ENCODE data around the gene SLC2A11. TPM values are rescaled to one million over a fixed set of nuclear protein-coding genes. Genes with fewer than 3 reads are reported as not detected.

Gene SLC2A11, protein sequence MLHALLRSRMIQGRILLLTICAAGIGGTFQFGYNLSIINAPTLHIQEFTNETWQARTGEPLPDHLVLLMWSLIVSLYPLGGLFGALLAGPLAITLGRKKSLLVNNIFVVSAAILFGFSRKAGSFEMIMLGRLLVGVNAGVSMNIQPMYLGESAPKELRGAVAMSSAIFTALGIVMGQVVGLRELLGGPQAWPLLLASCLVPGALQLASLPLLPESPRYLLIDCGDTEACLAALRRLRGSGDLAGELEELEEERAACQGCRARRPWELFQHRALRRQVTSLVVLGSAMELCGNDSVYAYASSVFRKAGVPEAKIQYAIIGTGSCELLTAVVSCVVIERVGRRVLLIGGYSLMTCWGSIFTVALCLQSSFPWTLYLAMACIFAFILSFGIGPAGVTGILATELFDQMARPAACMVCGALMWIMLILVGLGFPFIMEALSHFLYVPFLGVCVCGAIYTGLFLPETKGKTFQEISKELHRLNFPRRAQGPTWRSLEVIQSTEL
- total RNA-seq: 13.2 and 18.9 TPM in 2 replicates
- polyA plus RNA-seq (2012): 18.8 TPM

DNA sequence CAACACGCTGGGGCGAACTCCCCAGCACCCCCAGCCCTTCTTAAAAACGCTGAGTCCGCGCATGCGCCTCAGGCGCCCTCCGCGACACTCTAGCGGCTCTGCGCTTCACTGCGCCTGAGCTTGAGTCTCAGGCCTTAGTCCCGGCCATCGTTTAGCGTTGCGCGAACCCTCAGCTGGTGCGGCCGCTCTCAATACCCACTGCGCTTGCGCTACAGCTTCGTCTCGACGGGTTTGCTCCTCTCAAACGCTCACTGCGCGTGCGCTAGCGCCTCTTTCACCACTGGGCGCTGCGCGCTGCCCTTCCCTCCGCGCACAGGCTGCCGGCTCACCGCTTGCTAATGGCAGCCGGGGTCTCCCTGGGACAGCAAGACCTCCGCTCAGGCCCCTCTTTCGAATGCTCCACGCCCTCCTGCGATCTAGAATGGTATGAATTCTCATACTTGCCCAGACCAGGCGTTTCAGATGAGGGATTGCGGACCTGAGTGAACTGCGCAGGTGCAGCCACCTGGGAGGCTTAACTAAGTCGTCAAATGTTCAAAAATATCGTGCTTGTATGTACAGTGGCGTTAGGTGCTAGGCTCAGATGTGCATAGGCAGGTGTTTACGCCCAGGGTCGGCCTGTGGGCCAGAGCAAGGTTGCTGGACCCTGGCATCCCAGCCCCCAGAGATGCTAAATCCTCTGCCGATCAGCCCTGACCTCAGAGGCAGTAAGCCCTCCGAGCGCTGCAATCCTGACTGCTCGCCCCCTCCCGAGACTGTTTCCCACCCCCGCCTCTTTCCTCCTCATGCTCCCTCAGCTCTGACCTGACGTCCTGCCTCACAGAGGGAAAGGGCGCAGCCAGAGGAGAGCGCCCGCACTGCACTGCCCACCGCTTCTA is at the start of gene SLC2A11:
SLC2A11 (plus strand) TSS at position 270 of the 878 bp plus-strand sequence; CDS start at position 395, 125 bp downstream.
- peak; percentile 99 for DNase-seq (ENCODE audit: low read depth)

DNA sequence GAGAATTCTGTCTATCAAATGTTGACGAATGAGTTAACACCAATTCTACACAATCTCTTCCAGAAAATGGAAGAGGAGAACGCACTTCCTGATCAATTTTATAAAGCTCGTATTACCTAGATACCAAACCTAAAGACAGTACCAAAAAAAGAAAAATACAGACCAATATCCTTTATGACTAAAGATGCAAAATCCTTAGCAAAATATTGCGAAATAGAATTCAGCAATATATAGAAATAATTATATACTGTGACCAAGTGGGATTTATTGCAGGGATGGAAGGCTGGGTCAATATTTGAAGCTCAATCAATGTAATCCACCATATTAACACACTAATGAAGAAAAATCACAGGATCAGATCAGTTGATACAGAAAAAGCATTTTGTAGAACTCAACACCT is 45.3 kb upstream of the SLC2A11 start:
- no peak for DNase-seq (ENCODE audit: low read depth)

DNA sequence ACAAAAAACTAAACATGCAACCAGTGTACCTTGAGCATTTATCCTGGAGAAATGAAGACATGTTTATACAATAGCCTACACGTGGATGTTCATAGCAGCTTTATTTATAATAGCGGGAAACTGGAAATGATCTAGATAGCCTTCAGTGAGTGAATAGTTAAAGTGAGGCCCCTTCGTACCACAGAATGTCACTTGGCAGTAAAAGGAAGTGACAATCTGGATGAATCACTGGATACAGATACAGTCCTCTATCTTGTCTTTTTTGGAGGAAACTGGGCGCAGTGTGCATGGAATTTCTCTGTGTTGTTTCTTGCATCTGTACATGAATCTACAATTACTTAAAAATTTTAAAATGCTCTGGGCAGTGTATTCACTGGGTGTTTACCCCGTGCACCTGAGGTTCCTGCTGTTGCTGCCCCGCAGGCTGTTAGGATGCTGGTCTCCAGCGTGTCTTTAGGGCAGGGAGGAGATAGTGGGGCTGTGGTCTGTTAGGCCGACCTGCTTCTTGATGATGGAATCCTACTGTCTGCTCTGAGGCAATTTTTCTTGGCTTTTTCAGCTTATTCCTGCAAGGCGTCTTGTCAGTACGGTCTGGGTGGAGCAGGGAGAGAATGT is 42.0 kb upstream of the SLC2A11 start:
- no peak for DNase-seq (ENCODE audit: low read depth)

DNA sequence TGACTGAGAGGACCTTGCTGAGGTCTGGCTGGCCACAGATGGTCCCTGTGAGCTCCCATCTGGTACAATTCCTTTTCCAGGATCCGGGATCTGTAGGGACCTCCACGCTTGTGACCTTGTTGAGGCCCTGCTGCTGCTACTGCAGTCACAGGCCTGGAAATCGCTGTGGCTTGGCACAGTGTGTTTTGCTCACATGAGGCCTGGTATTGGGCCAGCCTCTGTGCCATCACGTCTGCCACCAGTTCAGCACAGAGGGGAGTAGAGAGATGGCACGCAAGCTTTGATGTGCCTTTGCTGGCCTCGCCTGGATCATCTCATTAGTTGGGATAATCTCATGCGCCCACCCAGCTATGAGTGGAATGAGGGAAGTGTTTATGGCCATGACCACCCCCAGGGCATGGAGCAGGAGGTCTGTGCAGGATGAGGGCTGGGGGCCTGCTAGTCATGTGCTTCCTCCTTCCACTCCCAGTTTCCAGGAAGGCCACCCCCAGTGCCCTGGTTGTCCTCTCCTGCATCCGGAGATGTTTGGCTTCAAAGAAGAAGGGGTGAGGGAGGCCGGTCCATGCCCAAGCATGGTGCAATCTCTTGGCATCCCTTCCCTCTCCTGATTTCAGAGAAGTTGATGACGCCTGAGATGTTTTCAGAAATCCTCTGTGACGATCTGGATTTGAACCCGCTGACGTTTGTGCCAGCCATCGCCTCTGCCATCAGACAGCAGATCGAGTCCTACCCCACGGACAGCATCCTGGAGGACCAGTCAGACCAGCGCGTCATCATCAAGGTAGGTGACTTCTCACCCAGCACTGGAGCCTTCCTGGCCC is 41.3 kb upstream of the SLC2A11 start:
- peak; percentile 56 for DNase-seq (ENCODE audit: low read depth)

DNA sequence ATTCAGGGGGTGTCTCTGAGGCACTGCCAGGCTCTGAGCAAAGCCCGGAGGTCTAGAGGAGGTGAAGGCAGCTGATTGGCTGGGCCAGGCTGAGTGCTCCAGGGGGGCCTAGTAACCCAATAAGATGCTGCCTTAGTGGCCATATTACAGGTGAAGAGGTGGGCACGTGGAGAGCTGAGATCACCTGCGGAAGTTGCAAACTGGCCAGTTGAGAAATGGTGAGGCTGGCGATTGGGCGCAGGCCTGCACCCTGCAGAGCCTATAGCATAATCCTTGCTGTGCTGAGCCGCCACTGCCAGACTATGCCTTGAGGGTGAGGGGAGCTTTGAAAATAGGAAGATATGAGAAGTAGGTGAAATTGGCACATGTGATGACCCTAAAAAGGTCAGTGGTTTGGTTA is 40.5 kb upstream of the SLC2A11 start:
- no peak for DNase-seq (ENCODE audit: low read depth)

DNA sequence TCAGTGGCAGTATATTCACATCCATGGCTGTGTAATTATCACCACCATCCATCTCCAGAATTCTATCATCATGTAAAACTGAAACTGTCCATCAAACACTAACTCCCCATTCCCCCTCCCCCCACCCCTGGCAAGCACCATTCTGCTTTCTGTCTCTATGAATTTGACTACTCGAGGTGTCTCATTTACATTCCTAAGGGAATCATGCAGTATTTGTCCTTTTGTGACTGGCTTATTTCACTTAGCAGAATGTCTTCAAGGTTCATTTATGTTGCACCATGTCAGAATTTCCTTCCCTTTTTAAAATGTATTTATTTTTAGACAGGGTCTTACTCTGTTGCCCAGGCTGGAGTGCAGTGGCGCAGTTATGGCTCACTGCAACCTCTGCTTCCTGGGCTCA is 39.1 kb upstream of the SLC2A11 start:
- no peak for DNase-seq (ENCODE audit: low read depth)

DNA sequence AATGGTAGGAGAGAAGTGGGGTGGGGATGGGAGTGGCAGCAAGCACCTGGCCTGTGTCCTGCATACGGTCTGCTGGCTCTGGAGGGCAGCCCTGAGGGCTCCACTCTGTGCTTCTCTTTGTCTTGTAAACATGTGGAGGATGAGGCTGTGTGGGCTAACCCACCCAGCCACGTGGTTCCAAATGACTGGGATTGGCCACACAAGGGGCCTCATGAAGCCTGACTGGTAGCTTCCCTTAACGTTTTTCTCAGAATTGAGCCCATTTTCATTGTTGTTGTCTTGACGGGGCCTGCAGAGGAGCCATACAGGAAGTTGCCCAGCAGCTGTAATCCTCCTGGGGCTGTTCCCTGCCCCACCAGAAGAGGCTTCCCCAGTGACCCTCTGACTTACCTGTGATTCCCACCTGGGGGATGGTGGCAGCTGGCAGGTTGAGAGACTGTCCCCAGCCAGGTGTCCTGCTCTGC is 36.9 kb upstream of the SLC2A11 start:
- no peak for DNase-seq (ENCODE audit: low read depth)

DNA sequence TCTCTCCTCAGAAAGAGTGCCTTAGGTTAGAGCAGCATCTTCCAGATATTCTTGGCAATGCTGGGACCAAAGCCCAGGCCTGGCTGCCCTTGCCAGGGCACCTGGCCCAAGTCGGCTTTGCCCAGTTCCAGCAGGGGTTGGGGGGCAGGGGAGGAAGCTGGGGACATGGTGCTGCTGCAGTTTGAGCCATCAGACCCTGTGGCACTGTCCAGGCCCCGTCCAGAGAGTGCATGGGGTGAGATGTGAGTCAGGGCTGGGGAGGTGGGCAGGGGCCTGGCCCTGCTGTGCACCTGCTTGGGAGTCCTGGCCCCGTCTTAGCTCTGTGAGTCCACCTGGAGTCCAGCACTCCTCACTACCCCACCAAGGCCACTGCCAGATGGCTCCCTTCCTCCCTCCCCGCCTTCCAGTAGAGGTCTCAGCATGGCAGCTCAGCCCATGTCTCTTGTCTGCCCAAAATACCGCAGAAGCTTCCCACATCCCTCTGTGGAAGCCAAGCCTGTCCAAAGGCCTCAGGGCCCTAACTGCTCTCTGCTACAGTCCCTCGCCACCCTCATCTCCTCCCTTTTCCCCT is 35.5 kb upstream of the SLC2A11 start:
- DNase-seq (ENCODE audit: low read depth): peak; percentile 83

DNA sequence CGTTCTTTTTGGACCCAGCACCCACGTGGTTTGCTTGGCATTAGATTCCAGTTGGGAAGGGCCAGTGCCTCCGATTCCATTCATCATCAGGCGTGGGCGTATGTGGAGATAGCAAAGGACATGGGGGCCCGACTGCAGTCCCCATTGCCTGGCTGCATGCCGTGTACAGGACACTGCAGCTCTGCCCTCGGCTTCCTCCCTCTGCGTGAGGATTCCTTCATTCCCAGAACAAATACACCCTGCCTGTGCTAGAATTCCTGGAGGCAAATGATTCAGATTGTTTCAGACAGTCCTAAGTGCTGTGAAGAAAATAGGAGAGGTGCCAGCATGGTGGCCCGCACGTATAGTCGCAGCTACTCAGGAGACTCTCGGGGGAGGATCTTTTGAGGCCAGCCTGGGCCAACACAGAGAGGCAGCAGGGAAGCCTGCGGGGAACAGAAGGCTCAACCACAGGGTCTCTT is 34.3 kb upstream of the SLC2A11 start:
- no peak for DNase-seq (ENCODE audit: low read depth)

DNA sequence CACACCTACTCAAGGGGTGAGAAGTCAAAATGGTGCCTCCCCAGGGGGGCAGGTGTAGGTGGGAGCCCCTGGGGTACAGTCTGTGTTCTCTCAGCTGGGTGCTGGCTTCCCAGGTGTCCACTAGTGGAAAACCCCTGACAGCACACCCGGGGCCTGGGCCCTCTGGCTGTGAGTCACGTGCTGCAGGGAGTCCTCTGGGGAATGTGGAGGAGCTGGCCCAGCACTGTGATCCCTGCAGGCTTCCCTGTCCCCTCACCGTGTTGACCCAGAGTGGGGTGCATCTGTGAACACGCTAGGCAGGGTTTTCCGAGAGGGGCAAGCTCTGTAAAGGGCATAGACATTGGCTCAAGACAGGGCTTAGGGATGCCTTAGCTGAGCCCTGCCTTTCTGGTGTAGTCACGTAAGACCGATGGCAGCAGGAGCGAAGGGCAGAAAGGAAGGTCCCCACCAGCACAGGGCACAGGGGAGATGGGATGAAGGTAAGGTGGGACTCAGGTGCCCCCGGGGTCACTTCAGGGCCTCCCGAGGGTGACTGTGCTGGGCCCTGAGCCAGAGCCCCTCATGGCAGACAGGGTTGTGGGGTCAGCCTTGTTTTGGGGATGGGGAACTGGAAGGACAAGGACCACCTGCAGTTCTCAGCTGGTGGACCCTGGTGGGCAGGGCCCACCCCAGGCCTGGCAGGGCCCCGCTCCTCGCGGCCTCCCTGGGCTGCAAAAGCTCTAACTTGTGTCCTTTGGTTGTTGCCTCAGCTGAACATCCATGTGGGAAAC is 33.0 kb upstream of the SLC2A11 start:
- DNase-seq (ENCODE audit: low read depth): no peak

DNA sequence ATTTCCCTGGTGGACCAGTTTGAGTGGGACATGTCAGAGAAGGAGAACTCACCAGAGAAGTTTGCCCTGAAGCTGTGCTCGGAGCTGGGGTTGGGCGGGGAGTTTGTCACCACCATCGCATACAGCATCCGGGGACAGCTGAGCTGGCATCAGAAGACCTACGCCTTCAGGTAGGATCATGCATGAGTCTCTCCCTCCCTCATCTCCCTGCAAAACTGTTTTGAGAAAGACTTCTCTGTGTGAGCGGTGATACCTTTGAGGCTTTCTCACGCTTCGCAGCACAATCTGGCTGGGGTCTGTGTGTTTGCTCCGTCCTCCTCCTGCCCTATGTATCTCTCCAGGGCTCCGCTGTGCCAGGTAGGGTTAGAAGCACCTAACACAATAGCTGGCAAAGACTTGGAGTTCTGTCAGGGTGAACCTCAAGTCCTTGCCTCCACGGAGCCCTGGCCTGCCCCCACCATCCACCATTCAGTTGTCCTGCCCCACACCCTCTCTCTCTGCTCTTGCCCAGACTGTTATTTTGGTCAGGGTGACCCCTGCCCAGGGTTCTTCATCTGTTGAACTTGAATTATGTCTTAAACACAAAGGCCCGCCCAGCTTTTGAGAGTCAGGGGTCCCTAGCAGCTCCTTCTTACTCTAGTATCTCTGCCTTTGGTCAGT is 32.3 kb upstream of the SLC2A11 start:
- no peak for DNase-seq (ENCODE audit: low read depth)

DNA sequence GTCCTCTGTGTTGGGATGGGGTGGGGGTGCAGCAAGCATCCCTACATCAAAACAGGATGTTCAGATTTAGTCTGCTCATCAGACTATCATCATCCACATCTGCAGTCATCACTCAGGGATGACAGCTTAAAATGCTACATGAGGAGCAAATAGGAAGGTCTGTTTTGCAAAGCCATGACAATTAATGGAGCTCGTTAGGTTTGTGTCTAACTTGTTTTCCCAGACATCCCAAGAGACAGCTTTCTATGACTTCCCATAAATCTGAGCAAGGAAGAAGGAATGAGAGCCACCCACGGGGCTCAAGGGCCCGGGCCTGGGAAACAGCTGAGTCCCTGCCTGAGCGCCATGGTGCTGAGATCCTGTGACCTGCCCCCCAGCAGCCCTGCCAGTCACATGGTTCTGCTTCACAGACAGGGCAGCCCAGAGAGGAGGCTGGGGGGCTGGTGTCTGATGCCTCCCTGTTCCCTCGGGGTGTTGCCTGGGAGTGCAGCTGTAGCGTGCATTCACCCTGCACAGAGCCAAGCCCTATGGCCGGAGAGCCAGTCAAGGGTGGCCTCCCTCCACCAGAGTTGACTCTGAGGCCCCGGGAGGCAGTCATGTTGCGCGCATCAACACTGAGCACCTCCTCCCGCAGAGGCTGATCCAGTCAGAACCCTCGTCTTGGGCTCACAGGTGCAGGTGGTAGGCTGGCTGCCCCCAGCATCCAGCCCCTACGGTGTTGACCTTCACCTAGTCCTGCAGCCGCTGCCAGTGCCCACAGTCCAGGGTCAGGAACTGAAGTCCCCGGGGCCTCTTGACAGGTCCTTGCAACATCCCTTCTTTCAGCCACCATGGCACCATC is 30.9 kb upstream of the SLC2A11 start:
- DNase-seq (ENCODE audit: low read depth): peak; percentile 75

DNA sequence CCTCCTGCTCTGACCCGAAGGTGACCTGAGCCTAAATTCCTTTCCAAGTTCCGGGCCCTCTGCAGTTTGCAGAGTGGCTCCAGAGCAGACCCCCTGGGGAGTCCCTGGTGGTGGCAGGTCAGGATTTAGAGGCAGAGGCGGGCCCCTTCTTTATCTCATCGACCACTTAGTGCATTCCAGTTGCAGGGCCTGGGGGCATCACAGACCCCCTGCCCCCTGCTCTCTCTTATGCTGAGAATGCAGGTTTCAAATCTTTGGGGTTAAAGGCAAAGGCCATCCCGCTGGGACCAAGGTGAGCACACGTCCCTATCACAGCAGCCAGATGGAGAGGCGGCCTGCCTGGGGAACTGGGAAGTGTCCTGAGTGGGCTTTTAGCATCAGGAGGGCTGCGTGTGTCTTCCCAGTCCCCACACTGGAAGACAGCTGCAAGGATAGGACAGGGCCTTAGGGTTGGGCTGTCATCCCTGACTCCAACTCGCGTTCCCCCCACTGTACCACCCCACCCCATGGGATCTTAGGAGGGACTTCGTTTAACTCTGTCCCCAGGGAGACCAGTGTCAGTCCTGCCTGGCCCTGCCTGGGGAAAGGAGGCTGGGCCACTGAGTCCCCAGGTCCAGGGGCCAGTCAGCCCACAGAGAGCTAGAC is 30.2 kb upstream of the SLC2A11 start:
- no peak for DNase-seq (ENCODE audit: low read depth)

DNA sequence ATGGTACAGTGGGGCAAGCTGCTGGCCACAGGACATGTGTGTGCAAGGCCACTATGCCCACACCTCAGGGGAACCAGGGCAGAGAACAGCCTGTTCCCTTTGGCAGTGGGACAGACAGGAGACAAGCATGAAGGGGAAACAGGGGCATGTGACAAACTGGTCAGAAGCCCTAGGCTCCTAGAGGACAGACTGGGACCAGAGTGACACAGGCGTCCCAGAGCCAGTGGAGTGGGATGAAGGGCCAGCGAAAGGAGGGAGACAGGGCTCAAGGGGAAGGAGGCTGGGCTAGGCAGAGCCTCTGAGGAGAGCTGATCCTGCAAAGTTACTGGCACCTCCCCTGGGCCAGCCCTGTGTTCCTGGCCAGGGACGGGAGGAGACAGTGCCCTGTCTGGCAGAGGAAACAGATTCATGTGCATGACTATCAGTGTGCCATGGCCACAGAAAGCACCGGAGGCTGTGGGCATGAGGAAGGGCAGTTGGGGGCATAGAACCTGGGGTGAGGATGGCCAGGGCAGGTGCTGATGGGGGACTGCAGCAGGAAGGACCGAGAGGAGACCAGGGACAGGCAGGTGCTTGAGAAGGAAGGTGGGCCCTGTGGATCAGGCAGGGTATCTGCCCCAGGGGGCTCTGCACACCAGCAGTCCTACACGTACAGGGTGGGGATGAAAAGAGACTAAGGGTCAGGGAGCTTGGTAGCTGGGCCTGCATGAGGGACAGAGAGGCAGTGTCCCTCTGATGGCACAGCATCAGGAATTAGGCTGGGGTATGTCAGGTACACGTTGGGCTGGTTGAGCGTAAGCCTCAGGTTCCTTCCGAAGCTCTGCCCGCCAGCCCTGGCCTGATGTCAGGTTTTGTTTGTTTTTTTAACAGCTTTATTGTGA is 28.6 kb upstream of the SLC2A11 start:
- no peak for DNase-seq (ENCODE audit: low read depth)

DNA sequence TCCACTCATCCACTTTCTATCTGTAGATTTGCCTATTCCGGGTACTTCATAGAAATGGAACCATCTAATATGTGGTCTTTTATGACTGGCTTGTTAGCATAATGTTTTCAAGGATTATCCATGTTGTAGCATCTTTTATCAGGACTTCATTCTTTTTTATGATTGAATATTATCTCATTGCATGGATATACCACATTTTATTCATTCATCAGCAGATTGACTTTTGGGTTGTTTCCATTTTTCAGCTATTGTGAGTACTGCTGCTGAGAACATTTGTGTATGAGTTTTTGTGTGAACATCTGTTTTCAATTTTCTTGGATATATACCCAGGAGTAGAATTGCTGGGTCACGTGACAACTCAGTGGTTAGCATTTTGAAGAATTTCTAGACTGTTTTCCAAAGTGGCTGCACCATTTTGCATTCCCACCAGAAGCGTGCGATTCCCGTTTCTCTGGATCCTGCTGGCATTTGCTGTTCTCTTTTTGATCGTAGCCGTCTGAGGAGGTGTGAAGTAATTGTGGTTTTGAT is 27.8 kb upstream of the SLC2A11 start:
- peak; percentile 65 for DNase-seq (ENCODE audit: low read depth)

DNA sequence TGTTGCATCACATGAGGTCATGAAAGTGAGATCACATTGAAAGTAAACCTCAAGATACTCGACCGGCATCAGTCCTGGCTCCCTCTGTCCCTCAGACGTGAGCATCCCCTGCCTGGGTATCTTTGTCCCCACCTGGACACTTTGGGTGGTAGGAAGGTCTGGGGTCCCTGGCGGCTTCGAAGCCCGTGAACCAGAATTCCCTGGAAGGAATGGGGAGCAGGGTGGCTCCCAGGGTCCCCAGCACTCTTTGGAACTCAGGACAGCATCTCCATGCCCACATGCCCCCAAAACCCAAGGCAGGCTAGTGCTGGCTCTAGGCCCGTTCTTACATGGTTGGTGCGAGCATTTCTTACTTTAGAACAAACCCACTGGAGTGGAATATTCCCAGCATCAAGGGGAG is 26.4 kb upstream of the SLC2A11 start:
- no peak for DNase-seq (ENCODE audit: low read depth)

All from myocyte (in vitro differentiated cells).